ENCODE measurements around the gene SPOCK1. TPM values are rescaled to one million over a fixed set of nuclear protein-coding genes. Genes with fewer than 3 reads are reported as not detected.
"Not testable (repeated sequence)": the region's sequence is repeated elsewhere in the genome, so short reads cannot be mapped to it uniquely, and the experiment has no call there.

SPOCK1 gene
- not detected for total RNA-seq

GRCh38 chr5:137498736-137499505 lies at the start of gene SPOCK1:
Gene SPOCK1, minus strand, starts transcription at chr5:137499326.
- peak; percentile 65 for DNase-seq
- intact Hi-C loops (cut with micrococcal nuclease), result loop anchor here (5.0 kb wide), 1 partner anchor 157 kb away; no protein-coding TSS in a partner anchor
- H3K27ac Mint-ChIP-seq, result no peak within 1 kb of the TSS
- ChIA-PET CTCF (interaction anchor here (0.8 to 4.6 kb wide), 4 partner anchors 13 to 271 kb away, joined by 3 to 33 read pairs (median 4); no protein-coding TSS in a partner anchor), POLR2A (no interaction called here)
- H3K4me1 Mint-ChIP-seq (ENCODE audit: low read depth), result no peaks in the 10 kb centered on the region
- H3K36me3 Mint-ChIP-seq, result no peaks in the 10 kb centered on the region
- H3K4me3 Mint-ChIP-seq, result no peak within 1 kb of the TSS
- H3K27me3 Mint-ChIP-seq, result peaks cover 20% of the 10 kb centered on the region
- no peaks in the 10 kb centered on the region for H3K9me3 Mint-ChIP-seq

GRCh38 chr5:137545956-137546355 lies 46.8 kb upstream of the SPOCK1 start:
- H3K4me3 Mint-ChIP-seq, result no peak overlapping the region
- DNase-seq, result no peak
- POLR2A ChIA-PET, result no interaction called here
- H3K36me3 Mint-ChIP-seq, result peaks cover under 1% of the 10 kb centered on the region
- H3K27ac Mint-ChIP-seq, result no peak overlapping the region
- CTCF ChIA-PET, result no interaction called here
- peaks cover 9% of the 10 kb centered on the region for H3K27me3 Mint-ChIP-seq
- H3K4me1 Mint-ChIP-seq (ENCODE audit: low read depth), result no peaks in the 10 kb centered on the region
- intact Hi-C loops (cut with micrococcal nuclease), result no loop called here
- H3K9me3 Mint-ChIP-seq, result peaks cover 8% of the 10 kb centered on the region

- DNase-seq; intact Hi-C loops (cut with micrococcal nuclease); H3K27ac Mint-ChIP-seq; H3K4me1 Mint-ChIP-seq (ENCODE audit: low read depth); H3K9me3 Mint-ChIP-seq; H3K4me3 Mint-ChIP-seq; CTCF ChIA-PET; H3K27me3 Mint-ChIP-seq; H3K36me3 Mint-ChIP-seq; POLR2A ChIA-PET: not testable (repeated sequence)
These were observed 36.3 kb upstream of the SPOCK1 start for GRCh38 chr5:137535449-137535848.

- no peaks in the 10 kb centered on the region for H3K4me1 Mint-ChIP-seq (ENCODE audit: low read depth)
- H3K27me3 Mint-ChIP-seq, result peaks cover 4% of the 10 kb centered on the region
- no peaks in the 10 kb centered on the region for H3K9me3 Mint-ChIP-seq
- DNase-seq, result no peak
- ChIA-PET CTCF (no interaction called here), POLR2A (no interaction called here)
- no peak overlapping the region for H3K4me3 Mint-ChIP-seq
- intact Hi-C loops (cut with micrococcal nuclease), result no loop called here
- H3K36me3 Mint-ChIP-seq, result no peaks in the 10 kb centered on the region
- no peak overlapping the region for H3K27ac Mint-ChIP-seq
These were observed 34.8 kb upstream of the SPOCK1 start for GRCh38 chr5:137533963-137534362.

- no peak for DNase-seq
- intact Hi-C loops (cut with micrococcal nuclease), result no loop called here
- POLR2A ChIA-PET, result no interaction called here
These were observed 32.1 kb upstream of the SPOCK1 start for GRCh38 chr5:137531266-137531665.

DNA sequence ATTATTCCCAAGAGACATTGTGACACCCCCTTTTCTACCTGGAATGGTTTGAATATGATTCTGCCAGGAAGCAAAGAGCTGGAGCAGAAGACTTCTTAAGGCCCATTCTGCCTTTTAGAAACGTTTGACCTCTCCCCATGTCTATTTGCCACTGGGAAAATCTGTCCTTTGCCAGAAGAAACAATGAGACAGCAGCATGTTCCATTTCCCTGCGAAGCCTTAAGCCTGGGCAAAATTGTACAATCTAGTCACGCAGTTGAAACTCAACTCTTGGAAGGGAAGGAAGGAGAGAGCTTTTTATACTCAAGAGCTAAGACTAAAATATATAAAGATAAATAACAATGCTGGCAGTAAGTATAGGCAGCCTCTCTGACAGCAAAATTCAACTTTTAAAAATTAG lies 22.1 kb upstream of the SPOCK1 start:
- Mint-ChIP-seq H3K4me3 (no peak overlapping the region), H3K36me3 (no peaks in the 10 kb centered on the region), H3K27me3 (peaks cover 3% of the 10 kb centered on the region), H3K27ac (no peak overlapping the region), H3K4me1 (ENCODE audit: low read depth) (no peaks in the 10 kb centered on the region), H3K9me3 (no peaks in the 10 kb centered on the region)
- POLR2A ChIA-PET, result no interaction called here
- CTCF ChIA-PET, result no interaction called here
- intact Hi-C loops (cut with micrococcal nuclease), result no loop called here
- DNase-seq, result no peak

More at GRCh38 chr5:137531266-137531665, 32.1 kb upstream of the SPOCK1 start:
- no peaks in the 10 kb centered on the region for H3K4me1 Mint-ChIP-seq (ENCODE audit: low read depth)
- no peaks in the 10 kb centered on the region for H3K9me3 Mint-ChIP-seq
- CTCF ChIA-PET, result no interaction called here
- H3K36me3 Mint-ChIP-seq, result no peaks in the 10 kb centered on the region
- peaks cover 3% of the 10 kb centered on the region for H3K27me3 Mint-ChIP-seq
- H3K27ac Mint-ChIP-seq, result no peak overlapping the region
- H3K4me3 Mint-ChIP-seq, result no peak overlapping the region

- Mint-ChIP-seq H3K4me3 (no peak overlapping the region), H3K27me3 (peaks cover 21% of the 10 kb centered on the region), H3K4me1 (ENCODE audit: low read depth) (no peaks in the 10 kb centered on the region), H3K9me3 (no peaks in the 10 kb centered on the region), H3K36me3 (no peaks in the 10 kb centered on the region), H3K27ac (no peak overlapping the region)
- intact Hi-C loops (cut with micrococcal nuclease), result no loop called here
- ChIA-PET POLR2A (no interaction called here), CTCF (no interaction called here)
- no peak for DNase-seq
These were observed 17.8 kb upstream of the SPOCK1 start for GRCh38 chr5:137516961-137517360.

- Mint-ChIP-seq H3K4me1 (ENCODE audit: low read depth) (no peaks in the 10 kb centered on the region), H3K4me3 (no peak overlapping the region), H3K27me3 (peaks cover 25% of the 10 kb centered on the region), H3K36me3 (no peaks in the 10 kb centered on the region), H3K9me3 (no peaks in the 10 kb centered on the region), H3K27ac (no peak overlapping the region)
- CTCF ChIA-PET, result no interaction called here
- POLR2A ChIA-PET, result no interaction called here
- DNase-seq, result no peak
- intact Hi-C loops (cut with micrococcal nuclease), result no loop called here
These were observed 17.2 kb upstream of the SPOCK1 start for GRCh38 chr5:137516251-137516797.

- CTCF ChIA-PET, result no interaction called here
- no peak for DNase-seq
- Mint-ChIP-seq H3K27ac (no peak overlapping the region), H3K36me3 (no peaks in the 10 kb centered on the region), H3K27me3 (peaks cover 28% of the 10 kb centered on the region), H3K4me3 (no peak overlapping the region), H3K4me1 (ENCODE audit: low read depth) (no peaks in the 10 kb centered on the region), H3K9me3 (no peaks in the 10 kb centered on the region)
- POLR2A ChIA-PET, result no interaction called here
- intact Hi-C loops (cut with micrococcal nuclease), result no loop called here
These were observed 16.1 kb upstream of the SPOCK1 start for GRCh38 chr5:137515238-137515637.

GRCh38 chr5:137510671-137511070 lies 11.5 kb upstream of the SPOCK1 start:
- Mint-ChIP-seq H3K4me1 (ENCODE audit: low read depth) (no peaks in the 10 kb centered on the region), H3K9me3 (no peaks in the 10 kb centered on the region), H3K36me3 (no peaks in the 10 kb centered on the region), H3K27me3 (peaks cover 25% of the 10 kb centered on the region), H3K4me3 (no peak overlapping the region), H3K27ac (no peak overlapping the region)
- intact Hi-C loops (cut with micrococcal nuclease), result no loop called here
- POLR2A ChIA-PET, result no interaction called here
- CTCF ChIA-PET, result no interaction called here
- no peak for DNase-seq

DNA sequence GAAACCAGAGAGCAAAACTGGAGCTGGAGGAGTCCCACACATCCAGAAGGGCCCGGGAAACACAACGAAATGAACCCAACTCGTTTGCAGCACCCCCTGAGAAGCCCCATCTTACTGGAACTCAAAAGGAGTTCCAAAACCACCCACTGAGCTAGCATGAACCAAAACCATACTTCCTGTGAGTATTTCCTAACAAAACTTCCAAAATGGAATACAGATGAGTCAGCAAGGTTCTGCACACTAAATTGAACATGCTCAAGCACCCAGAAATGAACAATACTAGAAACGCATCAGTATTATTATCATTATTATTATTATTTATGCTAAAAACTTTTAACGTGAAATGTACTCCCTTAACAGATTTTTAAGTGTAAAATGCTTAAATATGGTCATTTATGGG lies 8.0 kb upstream of the SPOCK1 start:
- ChIA-PET CTCF (no interaction called here), POLR2A (no interaction called here)
- Mint-ChIP-seq H3K27ac (no peak overlapping the region), H3K9me3 (no peaks in the 10 kb centered on the region), H3K4me1 (ENCODE audit: low read depth) (no peaks in the 10 kb centered on the region), H3K27me3 (peaks cover 19% of the 10 kb centered on the region), H3K4me3 (no peak overlapping the region), H3K36me3 (no peaks in the 10 kb centered on the region)
- no peak for DNase-seq
- intact Hi-C loops (cut with micrococcal nuclease), result no loop called here

DNA sequence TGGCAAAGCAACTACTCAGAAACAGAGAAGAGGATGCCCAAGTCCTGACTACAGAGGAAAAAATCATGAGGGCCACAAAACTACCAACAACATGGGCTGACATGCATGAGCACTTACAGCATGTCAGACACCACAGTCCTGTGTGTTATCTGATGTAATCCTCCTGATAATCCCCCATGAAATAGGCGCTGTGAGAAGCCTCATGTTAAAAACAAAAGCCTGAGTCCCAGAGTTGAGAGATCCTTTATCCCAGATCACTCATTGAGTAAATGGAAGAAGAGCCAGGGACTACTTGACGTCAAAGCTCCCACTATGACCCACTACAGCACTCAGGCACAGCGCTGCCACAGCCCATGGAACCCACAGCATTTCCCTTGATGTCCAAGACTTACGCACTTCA lies 7.2 kb upstream of the SPOCK1 start:
- CTCF ChIA-PET, result no interaction called here

GRCh38 chr5:137504916-137505315 lies 5.8 kb upstream of the SPOCK1 start:
- Mint-ChIP-seq H3K4me1 (ENCODE audit: low read depth) (no peaks in the 10 kb centered on the region), H3K27ac (no peak overlapping the region), H3K9me3 (no peaks in the 10 kb centered on the region), H3K4me3 (no peak overlapping the region), H3K27me3 (peaks cover 9% of the 10 kb centered on the region), H3K36me3 (no peaks in the 10 kb centered on the region)
- DNase-seq, result no peak
- POLR2A ChIA-PET, result no interaction called here
- CTCF ChIA-PET, result no interaction called here
- intact Hi-C loops (cut with micrococcal nuclease), result no loop called here

More for the DNA sequence above, 7.2 kb upstream of the SPOCK1 start:
- Mint-ChIP-seq H3K4me1 (ENCODE audit: low read depth) (no peaks in the 10 kb centered on the region), H3K27ac (no peak overlapping the region), H3K27me3 (peaks cover 13% of the 10 kb centered on the region), H3K4me3 (no peak overlapping the region), H3K9me3 (no peaks in the 10 kb centered on the region), H3K36me3 (no peaks in the 10 kb centered on the region)
- POLR2A ChIA-PET, result no interaction called here
- DNase-seq, result no peak
- intact Hi-C loops (cut with micrococcal nuclease), result no loop called here

All from activated CD4-positive, alpha-beta memory T cell treated with anti-CD3 and anti-CD28 coated beads for 36 hours (primary cell).